DOHH2 (cell line): ENCODE data around the gene TRIM32.

Experiments
- H3F3A ChIP-seq: fragments of 200-600 bp; sonication (generic), shearing (Covaris generic); 2 replicates; pipeline ENCODE4 v1.6.0; 2016; ENCODE audit warnings: antibody characterized with exemption, mild to moderate bottlenecking; ENCODE audit not compliant: control insufficient read depth, insufficient read depth
- H3K27ac ChIP-seq: fragments of 200-600 bp; sonication (generic); 2 replicates; pipeline ENCODE4 v1.5.1; 2014; ENCODE audit warnings: low read depth, mild to moderate bottlenecking, low read length, moderate library complexity
- H3K27me3 ChIP-seq: fragments of 200-600 bp; sonication (generic); 2 replicates; pipeline ENCODE4 v1.6.1; 2014; ENCODE audit warnings: mild to moderate bottlenecking, low read length, mixed read lengths; ENCODE audit not compliant: control insufficient read depth
- H3K36me3 ChIP-seq: fragments of 200-600 bp; sonication (generic); 2 replicates; pipeline ENCODE4 v1.6.1; 2014; ENCODE audit warnings: mild to moderate bottlenecking, low read length, moderate library complexity, mixed read lengths; ENCODE audit not compliant: control insufficient read depth
- H3K4me1 ChIP-seq: fragments of 200-600 bp; sonication (generic); 2 replicates; pipeline ENCODE4 v1.6.1; 2014; ENCODE audit warnings: mild to moderate bottlenecking, low read length, mixed read lengths; ENCODE audit not compliant: control insufficient read depth
- H3K4me2 ChIP-seq: fragments of 200-600 bp; sonication (generic); 2 replicates; pipeline ENCODE4 v1.6.0; 2014; ENCODE audit warnings: mild to moderate bottlenecking, low read length, moderate library complexity
- H3K4me3 ChIP-seq: fragments of 200-600 bp; sonication (generic); 2 replicates; pipeline ENCODE4 v1.5.1; 2014; ENCODE audit warnings: mild to moderate bottlenecking, low read length, mixed read lengths
- H3K79me2 ChIP-seq: fragments of 200-600 bp; sonication (generic); 2 replicates; pipeline ENCODE4 v1.6.1; 2014; ENCODE audit warnings: mild to moderate bottlenecking, low read length, mixed read lengths; ENCODE audit not compliant: control insufficient read depth
- H3K9me2 ChIP-seq: fragments of 200-600 bp; sonication (generic); replicated peaks from 2 replicates; pipeline ENCODE4 v1.6.1; 2014; ENCODE audit warnings: mild to moderate bottlenecking, low read length, mixed read lengths; ENCODE audit not compliant: control insufficient read depth
- H3K9me3 ChIP-seq: fragments of 200-600 bp; sonication (generic); 2 replicates; pipeline ENCODE4 v1.6.1; 2014; ENCODE audit warnings: antibody characterized with exemption, low read length, mixed read lengths; ENCODE audit not compliant: control insufficient read depth, insufficient read depth
- H4K20me1 ChIP-seq: fragments of 200-600 bp; sonication (generic); 2 replicates; pipeline ENCODE4 v1.6.0; 2014; ENCODE audit warnings: low read depth, mild to moderate bottlenecking, antibody characterized with exemption, low read length, moderate library complexity; ENCODE audit not compliant: control insufficient read depth, insufficient read depth
- EZH2phosphoT487 ChIP-seq: fragments of 200-600 bp; sonication (generic); IDR thresholded peaks from 2 replicates; pipeline ENCODE4 v1.6.1; 2017; ENCODE audit warnings: borderline replicate concordance, mild to moderate bottlenecking, antibody characterized with exemption, low read length, moderate library complexity, mixed read lengths
- TF ChIP-seq, protein P1 (sequence below): fragments of 200-600 bp; sonication (generic); IDR thresholded peaks from one replicate; pipeline ENCODE4 v1.5.1; 2014; ENCODE audit warnings: antibody characterized with exemption, mild to moderate bottlenecking, low read depth, low read length; ENCODE audit not compliant: poor library complexity, severe bottlenecking

Gene TRIM32

DNA sequence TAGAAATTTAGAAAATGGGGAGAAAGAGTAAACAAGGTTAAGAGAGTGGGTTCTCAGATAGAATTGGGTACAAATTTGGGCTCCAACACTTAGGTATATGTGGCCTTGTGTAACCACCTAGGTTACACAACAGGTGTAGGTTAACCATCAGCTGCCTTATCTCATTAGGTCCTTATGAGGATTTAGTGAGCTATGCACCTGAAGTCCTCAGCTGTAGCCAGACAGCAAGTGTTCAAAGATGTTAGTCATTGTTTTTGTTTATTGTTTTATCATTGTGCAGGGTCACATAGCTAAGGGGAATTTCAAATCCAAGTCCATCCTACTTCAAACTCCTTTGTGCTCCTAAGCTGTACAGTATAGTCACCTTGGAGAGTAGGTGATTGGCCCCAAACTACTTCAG lies 970 bp upstream of the TRIM32 start:
- H4K20me1 ChIP-seq = no peaks in the 10 kb centered on the region
- no peaks in the 10 kb centered on the region for H3K27me3 ChIP-seq
- H3K4me1 ChIP-seq = peaks cover 26% of the 10 kb centered on the region
- peak overlapping the region; percentile 91 for H3K4me3 ChIP-seq
- peak overlapping the region; percentile 99 for H3K4me2 ChIP-seq
- no peaks in the 10 kb centered on the region for H3K9me2 ChIP-seq
- peaks cover 8% of the 10 kb centered on the region for H3K9me3 ChIP-seq
- no peak for TF ChIP-seq EZH2phosphoT487
- TF ChIP-seq, protein P1, sequence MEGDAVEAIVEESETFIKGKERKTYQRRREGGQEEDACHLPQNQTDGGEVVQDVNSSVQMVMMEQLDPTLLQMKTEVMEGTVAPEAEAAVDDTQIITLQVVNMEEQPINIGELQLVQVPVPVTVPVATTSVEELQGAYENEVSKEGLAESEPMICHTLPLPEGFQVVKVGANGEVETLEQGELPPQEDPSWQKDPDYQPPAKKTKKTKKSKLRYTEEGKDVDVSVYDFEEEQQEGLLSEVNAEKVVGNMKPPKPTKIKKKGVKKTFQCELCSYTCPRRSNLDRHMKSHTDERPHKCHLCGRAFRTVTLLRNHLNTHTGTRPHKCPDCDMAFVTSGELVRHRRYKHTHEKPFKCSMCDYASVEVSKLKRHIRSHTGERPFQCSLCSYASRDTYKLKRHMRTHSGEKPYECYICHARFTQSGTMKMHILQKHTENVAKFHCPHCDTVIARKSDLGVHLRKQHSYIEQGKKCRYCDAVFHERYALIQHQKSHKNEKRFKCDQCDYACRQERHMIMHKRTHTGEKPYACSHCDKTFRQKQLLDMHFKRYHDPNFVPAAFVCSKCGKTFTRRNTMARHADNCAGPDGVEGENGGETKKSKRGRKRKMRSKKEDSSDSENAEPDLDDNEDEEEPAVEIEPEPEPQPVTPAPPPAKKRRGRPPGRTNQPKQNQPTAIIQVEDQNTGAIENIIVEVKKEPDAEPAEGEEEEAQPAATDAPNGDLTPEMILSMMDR = no peak
- H3K79me2 ChIP-seq = peaks cover 32% of the 10 kb centered on the region
- H3K36me3 ChIP-seq = no peaks in the 10 kb centered on the region
- H3K27ac ChIP-seq = no peak overlapping the region
- H3F3A ChIP-seq = 0 out of 2 replicates have a peak, but pooled peaks cover 3% of the 10 kb centered on the region

DNA sequence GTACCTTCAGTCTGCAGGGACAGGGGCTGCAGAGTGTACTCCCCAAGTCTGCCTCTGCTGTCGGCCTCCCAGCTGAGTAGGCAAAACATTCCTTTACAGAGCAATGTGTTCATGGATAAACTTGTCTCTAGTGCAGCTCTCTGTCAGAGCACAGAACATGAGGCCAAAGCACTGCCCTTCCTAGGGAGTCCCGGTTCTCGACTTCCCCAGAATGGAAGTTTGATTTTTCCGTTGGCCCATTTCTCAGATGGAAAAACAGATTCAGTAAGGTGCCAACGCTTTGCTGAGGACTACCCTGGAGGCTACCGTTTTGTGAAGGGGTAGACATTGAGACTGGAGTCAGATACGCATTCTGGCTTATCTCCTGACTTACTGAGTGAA lies 422 bp upstream of the TRIM32 start:
- Histone ChIP-seq H3K4me2 (peak overlapping the region; percentile 99), H3K4me3 (peak overlapping the region; percentile 91), H3K27ac (no peak overlapping the region), H3K4me1 (peaks cover 32% of the 10 kb centered on the region), H3K9me3 (peaks cover 8% of the 10 kb centered on the region), H3K36me3 (no peaks in the 10 kb centered on the region; the same call in 1 of the 2 replicates), H3F3A (0 out of 2 replicates have a peak, but pooled peaks cover 3% of the 10 kb centered on the region), H4K20me1 (no peaks in the 10 kb centered on the region), H3K27me3 (no peaks in the 10 kb centered on the region), H3K9me2 (no peaks in the 10 kb centered on the region), H3K79me2 (peaks cover 37% of the 10 kb centered on the region)
- no peak for TF ChIP-seq EZH2phosphoT487
- TF ChIP-seq, protein P1 = no peak

DNA sequence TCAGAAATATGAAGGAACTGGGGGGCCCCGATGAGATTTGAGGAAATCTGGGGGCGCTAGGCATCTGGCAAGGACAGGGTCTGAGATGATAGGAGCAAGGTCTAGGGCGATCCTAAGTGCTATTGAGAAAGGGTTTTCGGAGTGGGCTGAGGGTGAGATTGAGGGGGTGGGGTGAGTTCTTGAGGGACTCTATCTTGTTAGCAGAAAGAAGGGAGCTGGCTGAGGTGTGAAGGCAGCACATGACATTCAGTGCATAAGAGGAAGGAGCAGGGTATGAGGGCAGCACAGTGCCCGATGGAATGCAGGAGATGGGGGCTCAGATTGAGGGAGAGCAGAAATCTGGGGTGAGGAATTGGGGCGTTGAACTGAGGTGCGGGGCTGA lies 640 bp downstream of the TRIM32 start:
- Histone ChIP-seq H3K9me2 (no peaks in the 10 kb centered on the region), H3K9me3 (peaks cover 8% of the 10 kb centered on the region), H3K27ac (no peak overlapping the region), H3K36me3 (peaks cover 2% of the 10 kb centered on the region; the same call in 1 of the 2 replicates), H3K4me2 (peak overlapping the region; percentile 99), H3F3A (0 out of 2 replicates have a peak, but pooled peaks cover 3% of the 10 kb centered on the region), H3K27me3 (no peaks in the 10 kb centered on the region), H3K4me3 (peak overlapping the region; percentile 91), H4K20me1 (peaks cover 4% of the 10 kb centered on the region; the same call in 1 of the 2 replicates), H3K79me2 (peaks cover 45% of the 10 kb centered on the region), H3K4me1 (peaks cover 42% of the 10 kb centered on the region)
- no peak for TF ChIP-seq EZH2phosphoT487
- TF ChIP-seq, protein P1 = no peak
